Thyroid gland (tissue), 4 donors: ENCODE results near the gene TNS3. TPM values are rescaled to one million over a fixed set of nuclear protein-coding genes. Genes with fewer than 3 reads are reported as not detected.

ENCODE experiments used
- DNase-seq, 2 donors: peaks; one replicate each; pipeline ENCODE4 v3.0.0-alpha.2; 2019
- H3K27ac ChIP-seq, 3 donors: fragments of 200-600 bp; sonication (generic); 1 replicate in 2 of 3; 2 replicates in 1 of 3; pipeline ENCODE4 v1.5.1; 2016 to 2019; ENCODE audit warnings: mild to moderate bottlenecking in 1 of 3, moderate library complexity in 1 of 3
- H3K27me3 ChIP-seq: fragments of 200-600 bp; sonication (generic); one replicate; pipeline ENCODE4 v1.5.1; 2019
- H3K36me3 ChIP-seq, 2 donors: fragments of 200-600 bp; sonication (generic); one replicate each; pipeline ENCODE4 v1.5.1; 2016 to 2019
- H3K4me1 ChIP-seq, 2 donors: fragments of 200-600 bp; sonication (generic); one replicate each; pipeline ENCODE4 v1.5.1; 2017 to 2019
- H3K4me3 ChIP-seq, 3 donors: fragments of 200-600 bp; sonication (generic); replicated peaks in 1 of 3; 1 replicate in 2 of 3; 2 replicates in 1 of 3; pipeline ENCODE4 v1.5.1; 2016; ENCODE audit warnings: mild to moderate bottlenecking in 1 of 3
- H3K9me3 ChIP-seq: fragments of 200-600 bp; sonication (generic); one replicate; pipeline ENCODE4 v1.5.1; 2017
- CTCF ChIP-seq, 6 experiments: fragments of 200-600 bp in 3 of 6; fragments of 450-650 bp in 3 of 6; sonication (generic) in 3 of 6; IDR thresholded peaks; one replicate each; pipeline ENCODE4 v1.5.1; 2016 to 2019; ENCODE audit warnings: antibody characterized with exemption in 6 of 6, mild to moderate bottlenecking in 2 of 6, inconsistent platforms in 1 of 6, moderate library complexity in 1 of 6
- POLR2A ChIP-seq, 2 donors: fragments of 450-650 bp; IDR thresholded peaks; one replicate each; pipeline ENCODE4 v1.6.1; 2017; ENCODE audit warnings: antibody characterized with exemption in 2 of 2, mild to moderate bottlenecking in 2 of 2, moderate library complexity in 1 of 2
- WGBS, 2 donors: methylation state at CpG; one replicate each; pipeline ENCODE4 v1.1.5; 2017; 5-methylcytosine and 5-hydroxymethylcytosine counted together
- intact Hi-C: fragments of 100-400 bp; cut with DNase I; formaldehyde crosslinking; loops from one replicate; pipeline ENCODE4 v1.15.1; 2023
- total RNA-seq, 4 donors: library from RNA; depleted of rRNA; stranded (reverse); fragments of >200 nt; gene quantifications; one replicate each; pipeline ENCODE4 v1.2.3, GENCODE V29; 2016

Gene TNS3
- total RNA-seq, 4 donors from 2014 or later: 65.8 to 93.0 (median 80.7) TPM

GRCh38 chr7:47333554-47333887, 248.4 kb downstream of the TNS3 start:
- TF ChIP-seq CTCF (IDR thresholded peaks at IDR 0.05): no peak
- no peak for TF ChIP-seq POLR2A (IDR thresholded peaks at IDR 0.05)
- intact Hi-C loops: no loop called here
- no peak for DNase-seq
- WGBS, 2 donors: 82 to 86% methylated on average over 2 of the region's 2 CpGs
- no peaks in the 10 kb centered on the region for H3K27me3 ChIP-seq
- H3K4me1 ChIP-seq: peaks cover 57 to 69% of the 10 kb centered on the region in 2 donors
- H3K27ac ChIP-seq: peak overlapping the region; percentile 89 to 95 (median 94)
- no peak overlapping the region for H3K4me3 ChIP-seq
- H3K36me3 ChIP-seq: no peaks in the 10 kb centered on the region
- H3K9me3 ChIP-seq: no peaks in the 10 kb centered on the region

GRCh38 chr7:47332681-47333553, 249.0 kb downstream of the TNS3 start:
- TF ChIP-seq CTCF (IDR thresholded peaks at IDR 0.05): no peak
- no peak for TF ChIP-seq POLR2A (IDR thresholded peaks at IDR 0.05)
- Histone ChIP-seq H3K27ac (peak overlapping the region; percentile 89 to 95 (median 94)), H3K9me3 (no peaks in the 10 kb centered on the region), H3K36me3 (no peaks in the 10 kb centered on the region), H3K4me3 (no peak overlapping the region), H3K4me1 (peaks cover 61 to 75% of the 10 kb centered on the region in 2 donors), H3K27me3 (no peaks in the 10 kb centered on the region)
- no peak for DNase-seq
- intact Hi-C loops: no loop called here
- WGBS, 2 donors: 89 to 92% methylated on average over 8 of the region's 8 CpGs

GRCh38 chr7:47332213-47332612, 249.7 kb downstream of the TNS3 start:
- Histone ChIP-seq H3K9me3 (no peaks in the 10 kb centered on the region), H3K4me3 (no peak overlapping the region), H3K27ac (peak overlapping the region; percentile 89 to 95 (median 94)), H3K27me3 (no peaks in the 10 kb centered on the region), H3K4me1 (peaks cover 67 to 82% of the 10 kb centered on the region in 2 donors), H3K36me3 (no peaks in the 10 kb centered on the region)
- intact Hi-C loops: no loop called here
- no peak for DNase-seq
- WGBS, 2 donors: 74 to 83% methylated on average over 7 to 8 of the region's 8 CpGs
- TF ChIP-seq CTCF (IDR thresholded peaks at IDR 0.05) (no peak), POLR2A (IDR thresholded peaks at IDR 0.05) (no peak)

- Histone ChIP-seq H3K36me3 (no peaks in the 10 kb centered on the region), H3K4me3 (no peak overlapping the region), H3K27ac (peak overlapping the region; percentile 89 to 95 (median 94)), H3K4me1 (peaks cover 68 to 84% of the 10 kb centered on the region in 2 donors), H3K9me3 (no peaks in the 10 kb centered on the region), H3K27me3 (no peaks in the 10 kb centered on the region)
- peak; percentile 91 to 92 for DNase-seq
- 20 to 29% methylated on average over 5 to 6 of the region's 6 CpGs for WGBS, 2 donors
- TF ChIP-seq CTCF (IDR thresholded peaks at IDR 0.05): no peak
- TF ChIP-seq POLR2A (IDR thresholded peaks at IDR 0.05): peak in 1 of 2 donors; percentile 60
- intact Hi-C loops: no loop called here
Observed at GRCh38 chr7:47331179-47331565, 250.7 kb downstream of the TNS3 start.

GRCh38 chr7:47330561-47331178, 251.2 kb downstream of the TNS3 start:
- TF ChIP-seq CTCF (IDR thresholded peaks at IDR 0.05) (no peak), POLR2A (IDR thresholded peaks at IDR 0.05) (no peak)
- Histone ChIP-seq H3K9me3 (no peaks in the 10 kb centered on the region), H3K4me3 (no peak overlapping the region), H3K27ac (peak overlapping the region; percentile 51 to 95 (median 94)), H3K4me1 (peaks cover 68 to 84% of the 10 kb centered on the region in 2 donors), H3K27me3 (no peaks in the 10 kb centered on the region), H3K36me3 (no peaks in the 10 kb centered on the region)
- intact Hi-C loops: no loop called here
- WGBS, 2 donors: 58 to 59% methylated on average over 16 of the region's 16 CpGs
- peak; percentile 62 for DNase-seq
